Mammary epithelial cell (primary cell): Measurements from ENCODE around the gene INPP5D.

Experiments used
- CTCF ChIP-seq, 2 donors: IDR thresholded peaks in 1 of 2; conservative IDR thresholded peaks in 1 of 2; 2 replicates each; pipeline ENCODE4 v1.5.1; 2011 to 2012; ENCODE audit warnings: inconsistent platforms in 2 of 2, low read length in 2 of 2, mild to moderate bottlenecking in 2 of 2, control low read depth in 1 of 2, low read depth in 1 of 2; ENCODE audit not compliant: insufficient read depth in 1 of 2; ENCODE audit errors: extremely low read depth in 1 of 2
- EZH2 ChIP-seq: IDR thresholded peaks from 2 replicates; pipeline ENCODE4 v1.6.1; 2012; ENCODE audit warnings: low read length, inconsistent platforms, borderline replicate concordance

DNA sequence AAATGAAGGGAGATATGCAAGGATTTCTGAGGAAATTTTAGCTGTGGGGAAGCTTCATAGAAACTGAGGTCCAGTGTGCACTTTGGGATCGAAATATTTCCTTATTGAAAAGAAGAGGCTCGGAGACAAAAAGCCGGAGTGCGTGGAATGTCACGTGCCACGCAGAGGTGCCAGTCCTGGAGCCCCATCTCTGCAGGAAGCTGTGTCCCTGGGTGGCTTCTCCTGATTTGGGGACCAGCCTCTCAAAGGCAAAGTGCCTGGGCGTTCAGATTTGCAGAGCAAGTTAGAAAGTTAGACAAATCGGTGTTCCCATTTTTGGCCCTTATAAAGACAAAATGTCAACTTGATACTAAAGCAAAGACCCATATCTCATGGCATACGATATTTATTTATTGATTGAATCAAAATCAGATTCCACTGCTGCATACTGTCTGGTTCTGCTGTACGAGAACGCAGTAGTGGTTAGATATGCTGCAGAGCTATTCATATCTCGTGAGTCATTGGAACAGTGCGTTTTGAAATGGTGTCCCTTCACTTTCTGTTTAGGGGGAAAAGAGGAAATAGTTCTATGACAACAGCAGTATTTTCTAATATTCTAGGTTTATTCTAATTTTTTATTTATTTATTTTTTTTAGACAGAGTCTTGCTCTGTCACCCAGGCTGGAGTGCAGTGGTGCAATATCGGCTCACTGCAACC lies 182.2 kb downstream of the INPP5D start:
- TF ChIP-seq EZH2 = no peak
- no peak for TF ChIP-seq CTCF (conservative IDR thresholded peaks at IDR 0.05 in 1 of 2, IDR thresholded peaks at IDR 0.05 in 1 of 2; ENCODE audit: extremely low read depth in 1 of 2, insufficient read depth in 1 of 2, low read depth in 1 of 2, low read length in 2 of 2)
